COLO668 (cell line): Measurements from ENCODE around the gene KCNMB2.
"Not testable (repeated sequence)": the region's sequence is repeated elsewhere in the genome, so short reads cannot be mapped to it uniquely, and the experiment has no call there.

Experiments used
- DNase-seq: peaks from one replicate; lab custom pipeline; 2025; ENCODE audit not compliant: unreplicated experiment; lab: John Stamatoyannopoulos, UW

Gene KCNMB2

DNA sequence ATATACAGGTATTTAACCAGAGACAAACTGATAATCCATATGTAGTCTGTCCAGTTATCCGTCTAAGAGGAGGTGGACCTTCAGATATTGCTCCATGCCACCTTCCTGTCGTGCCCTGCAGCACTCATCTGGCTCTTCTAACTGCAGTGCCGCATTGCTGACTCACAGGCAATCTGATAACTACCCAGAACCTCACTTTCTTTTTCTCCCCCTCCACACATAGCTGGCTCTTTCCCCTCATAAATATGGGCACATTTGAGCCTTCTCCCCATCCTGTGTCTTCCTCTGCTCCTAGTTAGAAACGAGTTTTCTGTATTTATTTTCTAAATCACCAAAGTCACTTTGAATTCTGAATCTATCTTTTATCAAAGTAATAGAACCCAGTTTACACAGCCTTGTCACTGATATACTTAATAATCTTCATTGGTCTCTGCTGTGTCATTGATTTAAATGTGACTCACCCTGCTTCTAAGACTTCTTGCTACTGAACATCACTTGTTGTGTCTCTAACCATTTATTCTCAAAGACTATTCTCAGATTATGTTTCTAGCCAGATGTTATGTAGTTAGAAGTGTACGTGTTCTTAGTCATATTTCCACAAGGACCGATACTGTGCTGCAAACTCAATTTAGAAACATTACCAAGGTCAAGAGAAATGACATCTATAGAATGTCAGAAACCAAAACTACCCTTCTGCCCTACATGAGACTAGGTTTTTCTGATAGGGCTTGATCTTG is 17.4 kb upstream of the KCNMB2 start:
- no peak for DNase-seq

DNA sequence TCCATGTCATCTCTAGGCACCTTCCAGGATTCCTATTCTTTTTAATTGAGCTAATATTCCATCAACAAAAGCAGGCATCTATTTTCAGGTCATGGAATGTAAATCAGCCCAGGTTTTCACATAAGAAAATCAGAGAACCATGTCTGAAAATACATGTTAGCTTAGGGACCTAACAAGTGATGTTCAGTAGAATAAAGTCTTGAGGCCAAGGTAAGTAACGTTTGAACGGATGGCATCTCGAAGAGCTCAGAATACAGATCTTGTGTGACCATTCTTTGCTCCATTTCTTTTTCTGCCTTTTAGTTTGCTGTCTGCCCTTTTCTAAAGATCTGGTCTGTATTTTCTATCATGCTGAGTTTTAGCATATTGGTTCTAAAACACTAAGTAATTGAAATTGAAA is 16.5 kb upstream of the KCNMB2 start:
- DNase-seq: no peak

DNA sequence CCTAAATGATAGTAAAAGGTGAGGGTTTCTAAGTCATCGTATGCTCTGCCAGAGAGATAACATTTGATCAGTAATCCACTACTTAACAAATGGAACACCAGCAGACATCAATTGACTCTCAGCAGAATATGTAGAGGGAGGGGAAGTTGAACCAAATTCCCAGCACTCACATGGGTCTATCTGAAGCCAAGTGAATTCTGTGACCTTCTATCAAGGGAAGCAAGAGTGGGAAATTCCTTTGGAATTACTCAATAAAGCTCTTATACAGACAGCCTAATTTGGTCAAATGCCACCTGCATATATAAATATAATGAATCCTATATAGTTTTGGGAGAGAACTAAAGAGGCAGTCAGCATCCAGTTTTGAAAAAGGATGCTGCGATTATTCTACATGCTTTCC is 15.8 kb upstream of the KCNMB2 start:
- DNase-seq: no peak

DNA sequence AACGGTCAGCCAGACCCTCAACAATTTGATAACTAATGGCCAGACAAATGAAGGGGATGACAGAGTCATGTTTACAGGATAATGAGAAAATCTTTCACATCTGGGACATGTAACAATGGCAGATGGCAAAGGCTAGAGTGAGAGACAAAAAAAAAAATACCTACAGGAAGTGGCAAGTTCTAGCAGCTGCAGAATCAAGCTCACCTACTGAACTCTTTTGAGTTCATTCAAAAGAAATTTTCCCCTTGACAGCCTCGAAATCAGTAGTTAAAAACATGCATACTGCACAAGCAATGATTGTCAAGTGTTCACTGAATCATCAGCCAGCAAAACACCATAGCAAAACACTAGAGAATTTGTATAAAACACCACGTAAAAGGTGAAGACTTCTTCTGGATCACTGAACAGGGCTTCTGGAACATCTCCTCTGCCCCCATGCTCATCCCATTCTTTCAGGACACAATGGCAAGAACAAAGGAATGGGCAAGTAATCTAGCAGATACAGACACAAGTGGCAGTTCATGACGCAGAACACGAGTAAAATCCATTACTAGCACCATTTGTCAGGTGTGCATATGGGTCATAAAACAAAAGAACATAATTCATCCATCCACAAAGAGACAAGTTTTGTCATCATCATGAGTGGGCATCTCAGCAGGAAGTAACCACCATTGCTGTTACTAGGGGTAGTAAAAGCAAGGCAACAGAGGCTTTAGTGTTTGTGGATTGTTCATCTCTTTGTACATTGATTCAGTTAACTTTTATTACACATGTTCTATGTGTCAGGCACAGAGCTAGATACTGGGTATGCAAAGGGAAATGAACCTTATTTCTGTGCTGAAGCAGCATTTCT is 13.8 kb upstream of the KCNMB2 start:
- no peak for DNase-seq

DNA sequence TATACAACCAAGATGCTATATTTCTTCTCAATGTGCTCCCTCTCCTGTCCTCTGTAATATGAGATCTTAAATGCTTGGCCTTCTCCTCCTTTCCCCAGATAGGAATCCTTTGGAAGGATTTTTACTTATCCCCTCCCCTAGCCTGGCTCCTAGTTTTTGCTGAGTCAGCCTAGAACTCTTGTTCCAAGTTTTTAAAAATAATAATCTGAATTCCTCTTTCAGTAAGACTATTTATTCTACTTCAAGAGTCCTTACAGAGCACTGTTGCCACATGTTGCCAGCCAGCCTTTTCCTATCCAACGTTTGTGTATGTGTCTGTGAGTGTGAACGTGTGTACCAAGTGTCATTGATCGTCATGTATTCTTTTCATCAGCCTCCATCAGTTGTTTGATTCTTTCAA is 11.0 kb upstream of the KCNMB2 start:
- no peak for DNase-seq

DNA sequence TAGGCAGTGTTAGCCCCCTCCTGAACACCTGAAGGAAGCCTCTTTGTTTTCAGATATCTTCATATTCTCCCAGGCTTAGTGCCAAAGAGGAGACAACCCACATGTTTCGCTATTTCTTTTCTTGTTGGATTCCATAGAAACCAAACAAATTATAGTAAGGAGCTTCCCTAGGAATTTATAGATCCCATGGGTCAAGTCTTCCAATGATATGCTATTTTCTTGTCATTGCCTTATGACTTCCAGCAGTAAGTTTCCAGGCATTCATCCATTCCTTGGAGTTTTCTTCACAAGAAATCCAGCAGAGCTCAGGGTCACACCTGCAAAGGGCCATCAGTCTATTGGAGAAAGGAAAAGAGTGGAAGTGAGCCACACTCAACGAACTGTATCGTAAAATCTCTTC is 9.9 kb upstream of the KCNMB2 start:
- DNase-seq: no peak

DNA sequence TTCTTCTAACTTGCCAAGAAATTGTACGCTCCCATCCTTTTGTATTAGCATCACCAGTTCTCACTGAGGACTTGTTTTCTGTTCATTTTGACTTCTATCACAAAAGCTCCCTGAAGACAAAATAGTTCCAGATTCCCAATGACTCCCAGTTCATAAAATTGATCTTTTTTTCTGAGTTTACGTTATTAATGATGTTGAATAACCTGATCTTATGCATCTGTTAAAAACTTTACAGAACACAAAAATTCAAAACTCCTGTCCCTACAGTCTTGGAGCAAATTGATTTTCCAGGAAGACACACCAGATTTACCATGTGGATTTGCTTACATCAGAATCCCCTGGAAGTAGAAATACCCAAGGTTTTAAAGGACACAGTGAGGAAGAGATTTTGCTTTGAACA is 8.3 kb upstream of the KCNMB2 start:
- no peak for DNase-seq

DNA sequence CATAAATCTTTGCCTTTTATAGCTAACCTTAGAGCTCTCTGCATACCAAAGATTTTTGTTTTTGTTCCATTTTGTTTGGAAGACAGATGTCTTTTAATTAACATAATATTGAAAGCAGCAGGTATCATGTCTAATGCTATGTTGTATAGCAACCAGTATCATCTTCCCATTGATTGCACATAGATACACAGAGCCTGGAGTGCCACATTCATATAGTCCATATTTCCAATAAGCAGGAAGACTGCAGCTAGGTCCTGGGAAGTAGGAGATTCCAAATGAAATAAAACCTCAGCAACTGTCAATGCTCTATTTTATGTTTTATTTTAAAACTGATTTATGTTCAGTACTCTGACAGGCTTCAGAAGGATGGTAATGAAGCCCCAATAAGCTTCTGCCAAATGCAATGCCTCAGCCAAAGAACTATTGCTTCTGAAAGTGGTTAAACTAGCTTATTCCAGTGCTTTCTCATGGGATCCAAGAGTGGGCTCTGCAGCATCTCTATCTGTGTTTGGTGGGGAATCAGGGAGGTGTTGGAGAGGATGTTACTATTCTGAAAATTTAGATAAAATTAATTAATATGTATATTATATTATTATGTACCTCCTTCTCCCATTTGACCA is 6.5 kb upstream of the KCNMB2 start:
- no peak for DNase-seq

DNA sequence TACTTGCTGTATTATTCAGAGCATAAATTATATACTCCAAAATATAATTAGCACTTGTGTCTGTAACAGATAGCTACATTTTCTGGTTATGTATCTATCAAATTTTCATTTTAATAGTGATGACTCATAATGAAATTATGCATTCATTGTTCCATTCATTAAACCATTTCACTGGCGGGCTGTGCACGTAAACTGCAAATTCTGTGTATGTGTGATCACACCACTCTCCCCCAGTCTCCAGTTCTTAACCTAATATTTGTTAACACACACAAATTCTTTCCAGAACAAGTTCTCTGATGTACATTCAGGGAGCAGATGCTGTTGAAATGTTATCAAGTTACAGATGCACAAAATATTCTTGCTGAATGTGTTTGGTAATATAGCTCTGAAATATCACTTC is 3.8 kb upstream of the KCNMB2 start:
- DNase-seq: no peak

DNA sequence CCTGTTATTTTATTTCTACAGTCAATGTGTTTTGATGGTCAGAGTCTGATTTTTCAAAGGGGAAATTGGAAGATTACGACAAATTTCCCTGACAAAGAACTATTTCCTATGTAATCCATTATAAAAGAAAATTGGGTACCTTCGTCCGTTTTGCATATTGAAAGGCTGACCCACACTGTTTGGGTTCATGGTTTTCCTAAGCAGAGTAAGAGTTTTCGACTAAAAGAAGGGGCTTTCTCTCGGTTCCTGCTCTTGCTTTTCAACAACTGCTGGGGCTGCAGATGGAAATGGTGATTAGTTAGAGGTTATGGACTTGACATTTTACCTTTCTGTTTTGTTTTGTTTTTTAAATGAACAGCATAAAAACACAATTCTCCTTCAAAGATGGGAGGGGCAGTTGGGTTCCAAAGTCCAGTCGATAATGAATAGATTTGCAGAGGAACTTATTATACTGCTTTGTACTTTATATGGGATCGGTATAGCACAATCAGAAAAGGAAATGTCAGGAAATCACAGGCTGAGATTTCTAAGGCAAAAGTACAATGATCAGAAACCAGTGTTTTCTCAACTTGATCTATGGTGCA is 978 bp downstream of the KCNMB2 start:
- no peak for DNase-seq

DNA sequence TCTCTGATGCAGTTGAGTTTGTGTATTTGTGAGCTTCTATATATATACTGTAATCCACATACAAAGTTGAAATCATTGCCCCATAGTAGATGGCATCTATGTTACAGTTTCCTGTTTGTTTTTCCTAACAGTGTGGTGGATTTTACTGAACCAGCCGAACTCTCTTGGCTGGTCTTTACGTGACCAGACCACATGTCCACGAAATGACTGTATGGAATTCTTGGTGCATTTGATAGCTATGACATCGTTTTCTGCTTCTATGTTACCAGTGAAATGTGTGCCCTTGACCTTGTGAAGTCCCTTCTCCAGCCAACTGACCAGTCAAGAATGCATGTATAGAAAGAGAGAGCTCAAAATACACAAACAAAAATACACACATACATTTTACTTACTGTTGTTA is 1.8 kb downstream of the KCNMB2 start:
- DNase-seq: no peak

DNA sequence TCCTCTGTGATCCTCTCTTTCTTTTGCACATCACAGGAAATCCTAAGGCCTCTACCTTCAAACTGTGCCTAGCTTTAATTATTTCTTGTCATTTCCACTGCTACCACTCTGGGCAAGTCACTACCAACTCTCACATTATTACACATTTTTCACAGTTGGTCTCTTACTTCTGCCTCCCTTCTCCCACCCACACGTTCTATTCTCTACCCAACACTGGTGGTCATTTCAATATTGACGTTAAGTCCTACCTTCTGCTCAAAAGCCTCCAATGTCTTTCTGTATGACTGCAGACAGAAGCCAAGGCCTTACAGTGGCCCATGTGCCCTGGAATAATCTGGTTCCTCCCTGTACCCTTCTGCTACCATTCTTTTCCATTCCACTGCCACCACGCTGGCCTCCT is 3.9 kb downstream of the KCNMB2 start:
- DNase-seq: no peak

DNA sequence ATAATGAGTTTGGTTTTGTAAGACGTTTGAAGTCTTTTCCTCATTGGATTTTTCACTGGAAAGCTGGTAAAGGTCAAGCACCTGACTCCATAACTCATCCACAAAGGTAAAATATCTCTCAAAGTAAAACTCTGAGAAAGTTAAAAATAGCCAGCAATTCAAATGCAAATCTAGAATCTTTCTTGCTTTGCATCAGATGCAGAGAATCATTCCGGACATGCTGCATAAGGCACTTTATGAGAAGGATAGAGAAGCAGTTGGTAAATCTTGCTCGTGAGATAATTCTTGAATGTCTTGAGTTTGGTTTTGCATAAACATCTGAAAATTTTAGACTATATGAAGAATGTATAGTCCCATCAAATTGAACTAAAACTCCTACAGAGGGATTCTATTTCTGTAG is 9.1 kb downstream of the KCNMB2 start:
- DNase-seq: no peak

DNA sequence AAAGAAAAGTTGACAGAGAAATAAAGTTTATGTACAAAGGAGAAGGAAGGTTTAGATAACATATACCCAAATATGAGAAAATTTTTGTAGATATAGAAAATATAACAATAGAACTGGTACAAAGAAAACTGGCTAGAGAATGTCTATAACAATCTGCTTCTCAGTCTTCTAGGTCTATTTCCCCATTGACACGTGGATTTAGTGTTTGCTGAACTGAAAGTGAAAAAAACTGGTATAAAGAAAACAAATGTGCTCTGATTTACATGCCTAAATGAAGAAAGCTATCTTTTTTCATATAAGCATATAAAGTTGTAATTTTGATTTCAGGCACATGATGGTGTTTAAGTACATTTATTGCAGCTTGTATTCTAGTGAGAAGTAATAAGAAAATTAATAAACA is 9.8 kb downstream of the KCNMB2 start:
- DNase-seq: no peak

DNA sequence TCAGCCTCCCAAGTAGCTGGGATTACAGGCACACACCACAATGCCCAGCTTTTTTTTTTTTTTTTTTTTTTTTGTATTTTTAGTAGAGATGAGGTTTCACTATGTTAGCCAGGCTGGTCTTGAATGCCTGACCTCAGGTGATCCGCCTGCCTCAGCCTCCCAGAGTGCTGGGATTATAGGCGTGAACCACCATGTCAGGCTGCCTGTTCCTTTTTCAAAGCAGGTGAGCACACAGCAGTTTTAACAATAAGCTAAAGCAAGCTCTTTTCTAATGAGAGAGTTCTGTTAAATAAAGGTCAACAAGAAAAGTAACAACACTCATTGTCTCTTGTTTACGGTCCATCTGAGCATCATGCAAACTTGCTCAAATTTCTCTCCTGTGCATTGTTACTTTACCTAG is 13.2 kb downstream of the KCNMB2 start:
- not testable (repeated sequence) for DNase-seq

DNA sequence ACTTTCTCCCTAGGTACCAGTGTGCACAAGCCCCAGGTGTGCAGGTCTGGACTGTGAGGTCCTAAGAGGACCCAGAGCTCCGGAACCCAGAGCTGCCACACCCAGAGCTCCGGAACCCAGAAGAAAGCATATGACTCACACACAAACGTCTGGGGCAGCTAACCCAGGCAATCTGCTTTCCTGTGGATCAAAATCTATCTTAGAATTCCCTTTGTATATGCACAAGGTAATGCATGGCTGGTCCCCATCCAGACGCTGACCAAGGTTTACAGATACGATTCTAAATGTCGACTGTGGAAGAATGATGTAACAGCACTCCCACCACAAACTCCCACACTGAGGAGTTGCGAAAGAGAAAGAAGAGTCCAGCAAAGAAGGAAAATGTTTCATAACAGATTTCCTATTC is 15.7 kb downstream of the KCNMB2 start:
- DNase-seq: no peak

DNA sequence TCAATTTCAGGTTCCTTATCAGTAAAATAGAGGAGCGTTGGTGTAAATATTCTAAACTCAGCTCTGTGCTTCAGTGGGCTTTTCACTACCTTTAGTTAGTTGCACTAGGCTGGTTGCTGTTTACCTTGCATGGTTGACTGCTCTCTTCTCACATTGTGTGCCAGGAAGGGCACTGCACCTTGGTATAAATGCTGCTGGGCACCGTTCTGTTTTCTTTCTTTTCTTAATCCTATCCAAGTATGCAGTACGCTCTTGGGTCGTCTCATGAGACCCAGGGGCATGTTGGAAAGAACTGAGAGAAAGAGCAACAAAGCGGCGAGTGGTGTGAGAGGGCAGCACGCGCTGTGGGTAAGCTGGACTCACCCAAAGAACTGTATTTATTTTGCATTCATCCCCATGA is 22.4 kb downstream of the KCNMB2 start:
- DNase-seq: peak; percentile 40

DNA sequence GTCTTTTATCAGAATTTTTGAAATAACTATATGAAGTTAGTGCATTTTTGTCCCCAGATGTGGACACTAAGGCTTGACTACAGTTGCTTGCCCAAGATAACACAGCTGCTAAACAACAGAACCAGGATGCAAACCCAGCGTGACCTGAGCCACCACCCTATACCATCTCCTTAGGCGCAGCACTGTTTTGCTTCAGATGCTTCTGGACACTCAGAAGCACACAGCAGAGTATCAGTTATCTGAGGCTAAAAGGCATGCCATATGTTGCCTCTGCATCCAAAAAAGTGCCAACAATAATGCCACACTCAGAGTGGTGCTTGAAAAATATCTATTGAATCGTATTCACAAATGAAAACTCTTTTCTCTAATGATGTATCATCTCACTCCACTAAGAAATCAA is 24.5 kb downstream of the KCNMB2 start:
- DNase-seq: no peak

DNA sequence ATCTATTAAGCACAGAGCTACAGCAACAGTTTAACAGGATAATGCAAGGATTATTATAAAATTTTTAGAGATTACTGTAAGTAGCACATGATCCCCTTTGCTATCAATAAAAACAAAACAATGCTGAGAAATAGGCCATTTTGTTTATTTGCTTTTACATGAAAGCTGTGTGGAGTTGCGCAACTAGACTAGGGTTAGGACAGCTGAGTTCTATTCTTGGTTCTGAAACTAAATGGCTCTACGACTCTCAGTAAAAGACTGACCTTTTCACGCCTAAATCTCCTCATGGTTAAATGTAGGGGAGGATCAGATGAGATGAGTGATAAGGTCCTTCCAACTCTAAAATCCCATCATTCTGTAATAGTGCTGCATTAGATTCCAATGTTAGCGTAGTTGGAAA is 25.0 kb downstream of the KCNMB2 start:
- no peak for DNase-seq

DNA sequence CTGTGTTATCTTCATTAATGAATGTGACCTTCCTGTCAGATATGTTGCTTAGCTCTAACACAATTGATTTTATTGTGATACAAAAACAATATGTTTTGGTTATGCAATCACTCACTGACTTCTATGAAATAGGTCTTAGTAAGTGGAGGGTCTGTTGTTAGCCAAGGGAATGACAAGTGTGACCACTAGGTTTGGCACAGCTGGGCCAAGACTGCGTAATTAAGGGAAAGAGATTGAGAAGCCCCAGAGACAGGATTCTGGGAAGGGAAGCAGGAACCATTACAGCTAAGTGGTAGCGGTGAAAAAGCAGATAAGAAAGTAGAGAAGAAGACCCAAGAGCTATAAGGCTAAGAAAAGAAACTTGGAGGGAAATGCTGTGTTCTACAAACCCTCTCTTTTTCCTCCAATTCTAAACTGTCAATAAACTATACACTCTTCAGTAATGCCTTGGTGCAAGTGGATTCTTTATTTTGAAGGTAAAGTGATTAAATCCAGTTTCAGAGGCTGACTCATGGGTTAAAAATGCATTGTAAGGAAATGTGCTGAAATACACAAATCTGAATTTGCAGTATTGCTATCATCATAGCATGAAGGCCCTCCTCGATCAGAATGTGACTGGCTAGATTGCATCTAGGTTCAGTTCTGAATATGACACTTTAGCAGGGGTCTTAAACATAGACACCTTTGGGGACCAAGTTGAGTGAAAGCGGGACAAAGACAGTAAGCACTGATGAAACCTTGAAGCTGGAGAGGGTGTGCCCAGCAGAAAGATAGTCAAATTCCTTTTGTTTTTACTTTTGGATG is 26.1 kb downstream of the KCNMB2 start:
- no peak for DNase-seq

DNA sequence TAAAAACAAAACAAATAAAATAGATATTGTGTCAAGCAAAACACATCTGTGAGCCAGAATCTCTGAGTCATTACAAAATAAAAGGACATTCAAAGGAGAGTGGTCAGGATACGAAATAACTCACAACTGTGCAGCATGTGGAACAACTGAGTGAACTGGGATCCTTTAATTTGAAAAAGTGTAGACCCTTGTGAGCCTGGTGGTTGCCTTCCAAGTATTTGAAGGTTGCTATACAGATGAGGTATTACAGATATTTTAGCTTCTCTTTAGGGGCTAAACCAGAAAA is 26.7 kb downstream of the KCNMB2 start:
- no peak for DNase-seq
